Measurements from ENCODE around the gene POU3F3. TPM values are rescaled to one million over a fixed set of nuclear protein-coding genes. Genes with fewer than 3 reads are reported as not detected.

The POU3F3 gene
- total RNA-seq, 1 experiment from 2014 or later, result 0.36 TPM

GRCh38 chr2:104836841-104837240, 17.1 kb upstream of the POU3F3 start:
- ChIA-PET CTCF (no interaction called here), POLR2A (interaction anchor here (0.6 kb wide), 1 partner anchor 220 kb away, joined by 7 read pairs; no protein-coding TSS in a partner anchor)
- in situ Hi-C loops (cut with HindIII; ENCODE audit: low pct_unique_long_range_greater_than_20kb, low sequenced_read_pairs) (no loop called here), intact Hi-C loops (cut with micrococcal nuclease; ENCODE audit: unreplicated experiment) (no loop called here)
- no peak for TF ChIP-seq REST (IDR thresholded peaks at IDR 0.05; ENCODE audit: insufficient read depth in 1 of 2, low read depth in 2 of 2, low read length in 1 of 2)
- no peak for TF ChIP-seq POLR2AphosphoS5 (IDR thresholded peaks at IDR 0.05; ENCODE audit: low read depth, low read length)
- TF ChIP-seq SIN3A (IDR thresholded peaks at IDR 0.05; ENCODE audit: borderline replicate concordance, insufficient read depth, low read depth, low read length), result no peak
- DNase-seq (ENCODE audit: low read depth, low spot score) (no peak), ATAC-seq (no peak)
- no peaks in the 10 kb centered on the region for H3K9me3 ChIP-seq (ENCODE audit: control insufficient read depth, insufficient read depth, low read depth, low read length)
- BruUV-seq (replicated peaks), result no TSS peak
- no peaks in the 10 kb centered on the region for H3K36me3 ChIP-seq (ENCODE audit: control insufficient read depth, insufficient read depth, low read length)
- no peaks in the 10 kb centered on the region for H3K4me1 ChIP-seq (ENCODE audit: control insufficient read depth, insufficient read depth, low read length)
- H3K27ac ChIP-seq (ENCODE audit: low read length), result no peak overlapping the region
- no peak overlapping the region for H3K4me3 ChIP-seq (ENCODE audit: low read depth in 2 of 2, low read length in 2 of 2)
- peaks cover 4% of the 10 kb centered on the region for H3K27me3 ChIP-seq (ENCODE audit: control insufficient read depth, insufficient read depth, low read length)

- ATAC-seq (no peak), DNase-seq (ENCODE audit: low read depth, low spot score) (no peak)
- H3K4me3 ChIP-seq (ENCODE audit: low read depth in 2 of 2, low read length in 2 of 2), result no peak overlapping the region
- no peaks in the 10 kb centered on the region for H3K9me3 ChIP-seq (ENCODE audit: control insufficient read depth, insufficient read depth, low read depth, low read length)
- H3K27me3 ChIP-seq (ENCODE audit: control insufficient read depth, insufficient read depth, low read length), result peaks cover 7% of the 10 kb centered on the region
- no peaks in the 10 kb centered on the region for H3K36me3 ChIP-seq (ENCODE audit: control insufficient read depth, insufficient read depth, low read length)
- intact Hi-C loops (cut with micrococcal nuclease; ENCODE audit: unreplicated experiment), result no loop called here
- H3K27ac ChIP-seq (ENCODE audit: low read length), result no peak overlapping the region
- no TSS peak for BruUV-seq (replicated peaks)
- H3K4me1 ChIP-seq (ENCODE audit: control insufficient read depth, insufficient read depth, low read length), result peaks cover under 1% of the 10 kb centered on the region; the same call in 1 of the 2 replicates
- in situ Hi-C loops (cut with HindIII; ENCODE audit: low pct_unique_long_range_greater_than_20kb, low sequenced_read_pairs), result no loop called here
- ChIA-PET POLR2A (no interaction called here), CTCF (no interaction called here)
- TF ChIP-seq POLR2AphosphoS5 (IDR thresholded peaks at IDR 0.05; ENCODE audit: low read depth, low read length) (no peak), REST (IDR thresholded peaks at IDR 0.05; ENCODE audit: insufficient read depth in 1 of 2, low read depth in 2 of 2, low read length in 1 of 2) (no peak), TCF7L2 (IDR thresholded peaks at IDR 0.05; ENCODE audit: low read depth, low read length) (no peak), SIN3A (IDR thresholded peaks at IDR 0.05; ENCODE audit: borderline replicate concordance, insufficient read depth, low read depth, low read length) (no peak), CTCF (IDR thresholded peaks at IDR 0.05) (no peak)
Observed at GRCh38 chr2:104840156-104840555, 13.8 kb upstream of the POU3F3 start.

Data from Panc1 (cell line).